CD1c-positive myeloid dendritic cell (primary cell): Measurements from ENCODE around the gene PRKAR1B.

ENCODE experiments used
- DNase-seq: peaks from one replicate; pipeline ENCODE4 v3.0.0-alpha.2; 2016; ENCODE audit errors: extremely low spot score

The PRKAR1B gene

GRCh38 chr7:589781-590575, 137.1 kb downstream of the PRKAR1B start:
- DNase-seq, result no peak

DNA sequence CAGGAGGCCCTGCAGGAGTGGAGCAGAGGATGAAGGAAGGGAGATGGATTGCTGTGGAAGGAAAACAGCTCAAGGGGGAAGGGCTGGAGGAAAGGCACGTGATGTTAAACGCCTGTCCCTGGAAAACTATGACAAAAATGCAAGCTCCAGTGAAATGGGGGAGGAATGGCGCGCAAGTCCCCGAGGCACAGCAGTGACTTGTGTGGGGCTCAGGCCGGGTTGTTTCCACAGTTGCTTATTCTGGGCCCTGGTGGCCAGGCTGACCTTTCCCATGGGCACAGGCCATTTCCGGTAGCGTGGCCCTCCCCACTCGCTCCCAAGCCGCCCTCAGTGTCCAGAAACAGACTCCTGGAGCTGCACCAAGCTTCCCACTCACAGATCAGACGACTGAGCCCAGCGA, 139.3 kb downstream of the PRKAR1B start:
- DNase-seq, result no peak

- DNase-seq, result no peak
Observed at GRCh38 chr7:586494-586893, 140.6 kb downstream of the PRKAR1B start.

DNA sequence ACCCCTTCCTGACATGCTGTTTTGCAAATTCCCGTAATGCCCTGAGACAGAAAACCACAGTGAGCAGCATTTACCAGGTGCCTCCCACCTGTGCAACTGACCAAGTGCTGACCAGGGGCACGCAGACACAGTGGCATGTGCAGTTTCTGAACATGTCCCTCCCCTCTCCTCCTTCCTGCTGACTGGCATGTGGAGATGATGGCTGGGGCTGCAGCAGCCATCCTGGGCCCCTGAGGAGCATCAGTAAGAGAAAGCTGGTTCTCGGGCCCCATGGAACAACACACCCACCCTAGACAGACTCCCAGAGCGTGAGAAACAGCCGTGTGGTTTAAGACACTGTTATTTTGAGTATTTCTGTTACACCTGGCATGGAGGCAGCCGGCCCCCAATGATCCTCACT, 141.2 kb downstream of the PRKAR1B start:
- DNase-seq, result no peak

- no peak for DNase-seq
Observed at GRCh38 chr7:585229-585711, 141.8 kb downstream of the PRKAR1B start.

DNA sequence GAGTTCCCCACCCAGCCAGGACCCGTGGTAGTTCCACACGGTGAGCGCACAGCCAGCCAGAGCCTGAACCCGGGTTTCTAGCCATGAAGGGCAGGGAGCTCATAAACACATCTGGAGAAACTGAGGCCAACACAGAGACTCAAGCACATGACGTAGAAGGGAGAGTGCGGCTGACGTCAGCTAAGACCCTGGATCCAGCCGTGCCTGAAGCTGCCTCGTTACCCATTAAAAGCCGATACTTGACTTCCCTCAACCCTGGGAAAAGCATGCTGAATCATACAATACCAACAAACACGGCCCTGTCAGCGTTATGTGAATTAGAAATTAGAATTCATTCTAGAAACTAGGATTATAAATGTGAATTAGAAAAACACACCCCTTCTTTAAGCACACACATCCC, 142.3 kb downstream of the PRKAR1B start:
- no peak for DNase-seq

DNA sequence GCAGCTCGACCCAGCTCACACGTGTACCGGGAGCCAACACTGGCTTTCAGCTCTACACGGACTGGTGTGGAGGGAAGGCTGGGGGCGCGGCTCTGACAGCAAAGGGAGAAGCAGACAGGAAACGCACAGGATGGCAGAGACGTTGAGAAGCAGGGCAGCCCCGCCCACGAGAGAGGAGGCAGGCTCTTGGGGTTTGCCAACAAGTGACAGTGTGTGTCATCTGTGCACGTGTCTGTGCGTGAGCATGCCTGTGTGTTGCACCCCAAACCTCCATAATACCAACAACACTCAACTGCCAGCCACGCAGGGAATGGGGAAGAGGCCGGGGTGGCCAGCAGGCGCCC, 143.0 kb downstream of the PRKAR1B start:
- peak; percentile 81 for DNase-seq

DNA sequence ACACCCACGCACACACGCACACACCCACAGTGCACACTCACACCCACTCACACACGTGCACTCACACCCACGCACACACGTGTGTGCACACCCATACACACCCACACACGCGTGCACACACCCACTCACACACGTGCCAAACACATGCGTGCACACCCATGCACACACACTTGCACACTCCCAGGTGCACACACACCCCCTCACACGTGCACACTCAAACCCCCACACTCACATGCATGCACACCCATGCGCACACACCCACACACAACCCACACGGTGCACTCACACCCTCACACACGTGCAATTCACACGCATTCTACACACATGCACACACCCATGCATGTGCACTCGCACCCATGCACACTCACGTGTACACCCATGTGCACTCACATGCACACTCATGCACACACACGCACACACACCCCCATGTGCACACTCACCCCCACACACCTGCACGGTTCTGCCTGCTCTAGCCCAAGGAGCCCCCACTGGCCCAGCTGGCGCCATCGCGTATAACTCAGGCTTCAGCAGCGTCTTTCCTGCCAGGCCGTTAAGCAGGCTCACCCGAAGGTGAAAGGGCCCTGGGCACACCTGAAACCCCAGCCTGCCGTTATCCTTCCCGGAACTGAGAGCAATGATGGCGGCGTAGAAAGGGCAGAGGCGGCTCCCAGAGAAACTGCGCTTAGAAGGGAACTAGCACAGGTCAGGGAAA, 143.5 kb downstream of the PRKAR1B start:
- DNase-seq, result no peak

DNA sequence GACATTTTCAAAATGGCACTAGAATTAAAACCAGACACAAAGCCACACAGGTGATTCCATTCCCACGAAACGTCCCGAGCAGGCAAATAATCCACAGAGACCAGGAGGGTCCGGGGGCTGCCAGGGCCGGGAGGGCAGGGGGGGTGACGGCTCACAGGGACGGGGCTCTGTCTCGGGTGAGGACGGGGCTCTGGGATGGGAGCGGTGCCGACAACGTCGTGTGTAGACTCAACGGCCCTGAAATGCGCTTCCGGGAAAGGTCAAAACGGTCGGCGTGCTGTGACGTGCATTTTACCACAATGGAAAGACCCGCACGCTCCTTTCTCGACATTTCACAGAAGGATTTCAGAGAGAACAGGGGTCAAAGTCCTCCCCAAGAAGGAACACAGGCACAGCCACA, 144.2 kb downstream of the PRKAR1B start:
- no peak for DNase-seq

- DNase-seq, result no peak
Observed at GRCh38 chr7:582081-582835, 144.8 kb downstream of the PRKAR1B start.

GRCh38 chr7:578386-578785, 148.7 kb downstream of the PRKAR1B start:
- no peak for DNase-seq

- no peak for DNase-seq
Observed at GRCh38 chr7:577741-578370, 149.2 kb downstream of the PRKAR1B start.

- DNase-seq, result no peak
Observed at GRCh38 chr7:577278-577665, 149.8 kb downstream of the PRKAR1B start.

DNA sequence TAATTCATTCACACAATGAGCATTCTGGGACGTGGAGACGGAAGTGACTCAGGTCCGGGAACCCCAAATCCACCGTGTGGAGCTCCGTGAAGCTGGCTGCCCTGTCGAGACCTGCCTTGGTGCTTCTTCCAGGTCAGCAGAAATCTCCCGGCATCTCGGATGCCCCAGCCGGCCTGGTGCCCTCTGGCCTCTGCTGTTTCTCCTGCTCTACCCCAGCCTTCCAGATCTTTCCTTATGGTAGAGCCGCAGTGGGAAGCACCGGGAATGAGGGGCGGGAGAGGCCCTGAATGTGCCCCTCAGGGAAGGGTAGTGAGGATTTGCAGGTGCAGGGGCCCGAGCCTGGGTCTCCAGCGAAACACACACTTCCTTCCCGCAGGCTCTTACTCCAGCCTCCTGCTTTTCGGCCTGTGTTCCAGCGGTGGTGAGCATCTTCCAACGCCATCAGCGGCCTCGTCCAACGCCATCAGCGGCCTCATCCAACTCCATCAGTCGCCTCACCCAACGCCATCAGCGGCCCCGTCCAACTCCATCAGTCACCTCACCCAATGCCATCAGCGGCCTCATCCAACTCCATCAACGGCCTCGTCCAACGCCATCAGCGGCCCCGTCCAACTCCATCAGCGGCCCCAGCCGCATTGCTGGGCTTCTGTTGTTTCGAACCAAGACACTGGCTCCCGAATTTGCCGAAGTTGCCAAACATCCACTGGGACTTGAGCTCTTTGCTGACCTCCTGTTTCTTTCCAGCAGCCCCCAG, 150.4 kb downstream of the PRKAR1B start:
- no peak for DNase-seq

DNA sequence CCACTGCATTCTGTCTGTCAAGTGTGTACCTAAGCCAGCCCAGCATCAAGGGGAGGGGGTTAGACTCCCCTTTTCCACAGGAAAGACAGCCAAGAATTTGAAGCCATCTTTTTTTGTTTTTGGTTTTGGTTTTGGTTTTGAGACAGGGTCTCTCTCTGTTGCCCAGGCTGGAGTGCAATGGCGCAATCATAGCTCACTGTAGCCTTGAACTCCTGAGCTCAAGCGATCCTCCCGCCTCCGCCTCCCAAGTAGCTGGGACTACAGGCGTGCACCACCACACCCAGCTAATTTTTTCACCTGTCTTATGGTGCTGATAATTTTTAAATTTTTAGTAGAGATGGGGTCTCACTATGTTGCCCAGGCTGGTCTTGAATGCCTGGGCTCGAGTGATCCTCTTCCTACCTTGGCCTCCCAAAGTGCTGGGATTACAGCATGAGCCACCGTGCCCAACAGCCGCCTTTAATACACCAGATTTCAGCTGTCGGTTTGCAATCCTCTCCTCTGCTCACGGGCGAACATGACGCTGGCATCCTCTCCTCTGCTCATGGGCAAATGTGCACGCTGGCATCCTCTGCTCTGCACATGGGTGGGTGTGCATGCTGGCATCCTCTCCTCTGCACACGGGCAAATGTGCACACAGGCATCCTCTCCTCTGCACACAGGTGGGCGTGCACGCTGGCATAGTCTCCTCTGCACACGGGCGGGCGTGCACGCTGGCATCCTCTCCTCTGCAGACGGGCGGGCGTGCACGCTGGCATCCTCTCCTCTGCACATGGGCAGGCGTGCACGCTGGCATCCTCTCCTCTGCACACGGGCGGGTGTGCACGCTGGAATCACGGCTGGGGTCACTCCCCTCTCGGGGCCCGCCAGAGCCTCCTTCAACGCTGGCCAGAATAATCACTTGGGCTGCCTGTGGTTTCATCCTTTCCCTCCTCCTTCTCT, 151.4 kb downstream of the PRKAR1B start:
- DNase-seq, result no peak

GRCh38 chr7:574661-575395, 152.3 kb downstream of the PRKAR1B start:
- DNase-seq, result no peak

- DNase-seq, result no peak
Observed at GRCh38 chr7:573933-574381, 153.1 kb downstream of the PRKAR1B start.

DNA sequence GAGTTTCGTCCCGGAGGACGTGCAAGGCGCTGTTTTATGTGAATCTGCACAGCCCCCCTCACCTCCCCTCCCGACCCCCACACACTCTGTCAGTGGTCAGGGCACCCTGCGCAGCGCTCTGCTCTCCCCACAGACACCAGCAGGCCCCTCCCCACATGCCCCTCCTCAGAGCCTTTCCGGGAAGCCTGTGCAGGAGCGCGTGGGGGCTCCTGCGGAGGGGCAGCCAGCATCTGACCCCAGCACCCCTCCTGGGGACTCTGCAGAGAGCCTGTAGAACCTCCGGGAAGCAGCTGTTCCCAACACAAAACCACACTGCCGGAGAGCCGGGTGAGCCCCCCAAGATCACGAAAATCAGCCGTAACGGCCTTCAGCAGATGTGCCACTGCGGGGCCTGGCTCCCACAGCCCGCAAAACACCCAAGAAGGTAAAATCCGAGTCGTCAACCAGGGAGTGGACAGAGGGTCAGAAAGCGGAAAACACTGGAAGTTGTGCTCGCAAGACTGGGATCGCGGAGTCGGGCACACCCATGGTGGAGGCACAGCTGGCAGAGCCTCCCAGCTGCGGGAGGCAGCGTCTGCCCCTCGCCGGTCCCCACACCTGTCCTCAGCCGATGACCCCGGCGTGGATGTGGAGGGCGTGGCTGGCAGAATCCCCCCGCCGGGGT, 153.7 kb downstream of the PRKAR1B start:
- no peak for DNase-seq
